ENCODE results near the gene ZSCAN12. TPM values are rescaled to one million over a fixed set of nuclear protein-coding genes. Genes with fewer than 3 reads are reported as not detected.
A peak's percentile ranks its signal among the peaks of the same experiment; 100 is the strongest.

Gene ZSCAN12
- total RNA-seq, 6 donors from 2014 or later, result 2.6 to 10.5 (median 5.3) TPM

DNA sequence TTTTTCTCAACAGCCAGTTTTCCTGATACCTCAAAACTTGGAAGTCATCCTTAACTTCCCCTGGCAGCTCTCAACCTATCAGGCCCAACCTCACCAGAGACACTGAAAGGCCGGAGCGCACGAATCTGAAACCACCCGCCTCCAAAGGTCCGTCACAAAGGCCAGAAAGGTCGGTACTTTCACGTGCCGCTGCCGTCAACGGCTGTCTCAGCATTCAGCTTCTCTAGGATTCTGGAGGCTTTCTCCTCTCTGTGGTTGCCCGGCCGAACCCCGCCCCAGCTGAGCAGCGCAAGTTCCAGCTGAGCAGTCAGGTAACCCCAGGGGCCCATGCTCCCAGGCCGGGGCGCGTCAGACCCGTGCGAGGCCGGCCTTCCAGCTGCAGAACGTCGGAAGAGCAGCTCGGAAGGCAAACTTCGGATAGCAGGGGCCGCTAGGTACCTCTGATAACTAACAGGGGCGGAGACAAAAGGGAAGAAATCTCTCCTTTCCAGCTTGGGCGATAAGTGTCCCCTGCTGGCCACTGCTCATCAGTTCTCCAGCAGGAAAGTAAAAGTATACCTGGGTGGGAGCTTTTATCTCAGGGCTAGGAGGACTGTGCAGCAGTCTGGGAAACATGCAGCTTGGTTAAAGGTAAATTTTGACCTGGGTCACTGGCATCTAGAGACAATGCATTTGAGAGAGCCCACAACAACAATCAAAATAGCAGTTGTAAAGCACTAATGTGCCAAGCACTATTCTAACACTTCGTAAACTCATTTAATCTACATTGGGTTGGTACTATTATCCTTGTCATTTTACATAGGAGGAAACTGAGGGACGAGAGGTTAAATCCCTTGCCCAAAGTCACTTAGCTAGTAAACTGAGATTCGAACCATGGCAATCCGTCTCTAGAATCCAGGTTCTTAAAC, 16.1 kb downstream of the ZSCAN12 start:
- DNase-seq, result peak; percentile 91 to 94
- ATAC-seq (ENCODE audit: low FRiP score in 2 of 2), result peak; percentile 98 to 99
- Histone ChIP-seq H3K27ac (peak overlapping the region; percentile 51 to 76 (median 67)), H3K4me1 (peaks cover 8 to 19% (median 11%) of the 10 kb centered on the region in 4 donors), H3K36me3 (peaks cover 0 to 45% (median 4%) of the 10 kb centered on the region in 4 donors), H3K27me3 (no peaks in the 10 kb centered on the region), H3K4me3 (peak overlapping the region in 3 of 4 donors; percentile 35 to 53 (median 51)), H3K9me3 (no peaks in the 10 kb centered on the region)
- TF ChIP-seq, protein P1, sequence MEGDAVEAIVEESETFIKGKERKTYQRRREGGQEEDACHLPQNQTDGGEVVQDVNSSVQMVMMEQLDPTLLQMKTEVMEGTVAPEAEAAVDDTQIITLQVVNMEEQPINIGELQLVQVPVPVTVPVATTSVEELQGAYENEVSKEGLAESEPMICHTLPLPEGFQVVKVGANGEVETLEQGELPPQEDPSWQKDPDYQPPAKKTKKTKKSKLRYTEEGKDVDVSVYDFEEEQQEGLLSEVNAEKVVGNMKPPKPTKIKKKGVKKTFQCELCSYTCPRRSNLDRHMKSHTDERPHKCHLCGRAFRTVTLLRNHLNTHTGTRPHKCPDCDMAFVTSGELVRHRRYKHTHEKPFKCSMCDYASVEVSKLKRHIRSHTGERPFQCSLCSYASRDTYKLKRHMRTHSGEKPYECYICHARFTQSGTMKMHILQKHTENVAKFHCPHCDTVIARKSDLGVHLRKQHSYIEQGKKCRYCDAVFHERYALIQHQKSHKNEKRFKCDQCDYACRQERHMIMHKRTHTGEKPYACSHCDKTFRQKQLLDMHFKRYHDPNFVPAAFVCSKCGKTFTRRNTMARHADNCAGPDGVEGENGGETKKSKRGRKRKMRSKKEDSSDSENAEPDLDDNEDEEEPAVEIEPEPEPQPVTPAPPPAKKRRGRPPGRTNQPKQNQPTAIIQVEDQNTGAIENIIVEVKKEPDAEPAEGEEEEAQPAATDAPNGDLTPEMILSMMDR (IDR thresholded peaks at IDR 0.05), result peak in 5 of 6 experiments; percentile 26 to 55 (median 33)
- no peak for TF ChIP-seq EP300 (IDR thresholded peaks at IDR 0.05)
- TF ChIP-seq POLR2AphosphoS5 (IDR thresholded peaks at IDR 0.05), result peak; percentile 32 to 73
- peak in 1 of 4 donors; percentile 52 for TF ChIP-seq POLR2A (IDR thresholded peaks at IDR 0.05)
- WGBS, 2 donors, result 28 to 29% methylated on average over 21 to 31 of the region's 31 CpGs

DNA sequence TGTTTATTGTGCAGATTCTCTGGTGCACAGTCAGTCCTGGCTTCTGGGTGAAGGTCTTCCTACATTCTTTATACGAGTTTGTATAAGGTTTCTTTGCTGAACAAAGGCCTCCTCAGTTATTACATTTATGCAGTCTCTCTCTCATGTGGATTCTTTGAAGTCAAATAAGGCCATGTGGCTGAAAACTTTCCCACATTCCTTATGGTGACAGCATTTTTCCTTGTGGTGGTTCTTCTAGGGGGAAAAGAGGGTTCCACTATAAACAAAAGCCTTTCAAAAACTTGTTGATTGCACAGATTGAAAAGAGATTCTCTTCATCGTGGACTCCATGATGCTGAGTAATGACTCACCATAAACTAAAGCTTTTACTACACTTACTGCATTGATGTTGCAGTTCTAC, 19.2 kb downstream of the ZSCAN12 start:
- no peak overlapping the region for H3K4me3 ChIP-seq
- no peaks in the 10 kb centered on the region for H3K27me3 ChIP-seq
- DNase-seq, result no peak
- H3K4me1 ChIP-seq, result peaks cover 8 to 19% (median 11%) of the 10 kb centered on the region in 4 donors
- H3K36me3 ChIP-seq, result peaks cover 0 to 39% (median 4%) of the 10 kb centered on the region in 4 donors
- 92 to 96% methylated on average over 2 of the region's 2 CpGs for WGBS, 2 donors
- H3K9me3 ChIP-seq, result no peaks in the 10 kb centered on the region
- no peak for TF ChIP-seq EP300 (IDR thresholded peaks at IDR 0.05)
- TF ChIP-seq, protein P1 (IDR thresholded peaks at IDR 0.05), result no peak
- no peak for TF ChIP-seq POLR2AphosphoS5 (IDR thresholded peaks at IDR 0.05)
- no peak for TF ChIP-seq POLR2A (IDR thresholded peaks at IDR 0.05)
- ATAC-seq (ENCODE audit: low FRiP score in 2 of 2), result no peak
- H3K27ac ChIP-seq, result no peak overlapping the region

DNA sequence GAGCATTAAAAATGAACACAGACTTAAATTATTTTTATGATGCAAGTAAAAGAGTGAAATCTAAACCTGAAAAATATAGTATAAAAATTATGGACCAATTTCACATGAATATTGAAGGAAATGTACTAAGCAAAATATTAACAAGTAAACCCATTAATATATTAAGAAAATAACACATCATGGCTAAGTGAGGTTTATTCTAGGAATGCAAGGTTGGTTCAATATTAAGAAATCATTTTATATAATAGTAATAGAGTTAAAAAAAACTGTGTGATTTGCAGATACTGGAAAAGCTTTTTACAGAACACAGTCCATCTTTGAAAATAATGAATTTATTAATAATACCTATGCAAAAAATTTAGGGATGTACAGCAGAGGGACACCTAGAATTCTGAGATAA, 20.9 kb downstream of the ZSCAN12 start:
- H3K4me3 ChIP-seq, result no peak overlapping the region
- DNase-seq, result no peak
- H3K9me3 ChIP-seq, result no peaks in the 10 kb centered on the region
- H3K4me1 ChIP-seq, result peaks cover 8 to 17% (median 9%) of the 10 kb centered on the region in 4 donors
- TF ChIP-seq EP300 (IDR thresholded peaks at IDR 0.05), result no peak
- TF ChIP-seq, protein P1 (IDR thresholded peaks at IDR 0.05), result no peak
- no peak for TF ChIP-seq POLR2AphosphoS5 (IDR thresholded peaks at IDR 0.05)
- TF ChIP-seq POLR2A (IDR thresholded peaks at IDR 0.05), result no peak
- no peak overlapping the region for H3K27ac ChIP-seq
- H3K36me3 ChIP-seq, result peaks cover 0 to 39% (median 4%) of the 10 kb centered on the region in 4 donors
- no peaks in the 10 kb centered on the region for H3K27me3 ChIP-seq
- ATAC-seq (ENCODE audit: low FRiP score in 2 of 2), result no peak

DNA sequence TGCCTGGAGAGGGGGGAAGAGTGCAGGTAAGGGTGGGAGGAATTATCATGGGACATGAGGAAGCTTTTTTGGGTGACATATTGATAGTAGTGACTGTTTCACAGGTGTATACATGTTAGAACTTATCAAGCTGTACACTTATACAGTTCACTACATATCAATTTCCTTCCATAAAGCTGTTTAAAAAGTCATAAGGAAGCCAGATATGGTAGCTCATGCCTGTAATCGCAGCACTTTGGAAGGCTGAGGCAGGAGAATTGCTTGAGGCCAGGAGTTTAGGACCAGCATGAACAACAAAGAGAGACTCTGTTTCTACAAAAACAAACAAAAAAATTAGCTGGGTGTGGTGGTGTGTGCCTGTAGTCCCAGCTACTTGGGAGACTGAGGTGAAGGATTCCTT, 21.7 kb downstream of the ZSCAN12 start:
- DNase-seq (no peak), ATAC-seq (ENCODE audit: low FRiP score in 2 of 2) (no peak)
- Histone ChIP-seq H3K27ac (no peak overlapping the region), H3K9me3 (no peaks in the 10 kb centered on the region), H3K4me3 (no peak overlapping the region), H3K4me1 (peaks cover 6 to 15% (median 8%) of the 10 kb centered on the region in 4 donors), H3K27me3 (no peaks in the 10 kb centered on the region), H3K36me3 (peaks cover 0 to 39% (median 4%) of the 10 kb centered on the region in 4 donors)
- no peak for TF ChIP-seq POLR2A (IDR thresholded peaks at IDR 0.05)
- no peak for TF ChIP-seq EP300 (IDR thresholded peaks at IDR 0.05)
- TF ChIP-seq, protein P1 (IDR thresholded peaks at IDR 0.05), result no peak
- TF ChIP-seq POLR2AphosphoS5 (IDR thresholded peaks at IDR 0.05), result no peak
- 89 to 96% methylated on average over 1 of the region's 1 CpG for WGBS, 2 donors

Data from upper lobe of left lung (tissue), 6 donors.